Endothelial cell of umbilical vein (primary cell): Measurements from ENCODE around the gene ZNF688. TPM values are rescaled to one million over a fixed set of nuclear protein-coding genes. Genes with fewer than 3 reads are reported as not detected.

Experiments
- BruUV-seq: library from RNA; stranded (reverse); fragments of 400-500 nt; replicated peaks from 2 replicates; lab custom pipeline; 2021; lab: Mats Ljungman, UMichigan
- CTCF ChIA-PET: fragments of 300-600, 350-600 bp; sonication (Branson Sonifier 250); formaldehyde crosslinking; loops from one replicate; lab custom pipeline; 2021; ENCODE audit warnings: antibody characterized with exemption, inconsistent platforms; lab: Charles Lee
- POLR2A ChIA-PET: fragments of 300-600, 350-600 bp; sonication (Branson Sonifier 250); formaldehyde crosslinking; loops from one replicate; lab custom pipeline; 2021; ENCODE audit warnings: antibody characterized with exemption, inconsistent platforms; lab: Charles Lee
- DNase-seq: peaks from one replicate; pipeline ENCODE4 v3.0.0-alpha.2; 2011; ENCODE audit warnings: low read depth, low spot score
- FAIRE-seq: peaks from 2 replicates; lab custom pipeline; 2011; peaks lifted over from hg19 to GRCh38; lab: Jason Lieb, UNC
- H2AFZ ChIP-seq: 2 replicates; pipeline ENCODE4 v1.6.0; 2012; ENCODE audit warnings: low read depth, low read length, control low read depth, inconsistent platforms
- H3K27ac ChIP-seq: 2 replicates; pipeline ENCODE4 v1.5.1; 2011; ENCODE audit warnings: low read depth, mild to moderate bottlenecking, control low read depth, low read length, moderate library complexity; ENCODE audit not compliant: insufficient read depth
- H3K27me3 ChIP-seq, 2 experiments: 2 replicates each; pipeline versions ENCODE4 v1.6.0 to v1.6.1; 2011; ENCODE audit warnings: low read length in 2 of 2, mixed read lengths in 1 of 2; ENCODE audit not compliant: control insufficient read depth in 2 of 2, insufficient read depth in 2 of 2
- H3K36me3 ChIP-seq, 2 experiments: 2 replicates in 1 of 2; 3 replicates in 1 of 2; pipeline ENCODE4 v1.5.1; 2011; ENCODE audit warnings: low read length in 2 of 2, mild to moderate bottlenecking in 1 of 2, moderate library complexity in 1 of 2; ENCODE audit not compliant: control insufficient read depth in 2 of 2, insufficient read depth in 2 of 2; ENCODE audit errors: extremely low read depth in 1 of 2
- H3K4me1 ChIP-seq: 3 replicates; pipeline ENCODE4 v1.5.1; 2011; ENCODE audit warnings: mild to moderate bottlenecking, low read length; ENCODE audit not compliant: control insufficient read depth, insufficient read depth; ENCODE audit errors: extremely low read depth
- H3K4me2 ChIP-seq: 2 replicates; pipeline ENCODE4 v1.6.1; 2011; ENCODE audit warnings: low read length, control low read depth, mixed read lengths; ENCODE audit not compliant: insufficient read depth
- H3K4me3 ChIP-seq, 3 experiments: fragments of 200-600 bp in 1 of 3; sonication (generic), shearing (Covaris generic) in 1 of 3; replicated peaks in 1 of 3; 2 replicates each; pipeline ENCODE4 v1.5.1; 2011 to 2016; ENCODE audit warnings: control low read depth in 3 of 3, low read length in 3 of 3, mild to moderate bottlenecking in 2 of 3, inconsistent platforms in 1 of 3, low read depth in 1 of 3, moderate library complexity in 1 of 3; ENCODE audit not compliant: insufficient read depth in 1 of 3
- H3K79me2 ChIP-seq: 2 replicates; pipeline ENCODE4 v1.6.0; 2012; ENCODE audit warnings: low read length, inconsistent platforms; ENCODE audit not compliant: control insufficient read depth, insufficient read depth
- H3K9ac ChIP-seq: replicated peaks from 2 replicates; pipeline ENCODE3; 2011; ENCODE audit warnings: low read length, control low read depth; ENCODE audit not compliant: insufficient read depth; ENCODE audit errors: extremely low read depth
- H3K9me1 ChIP-seq: replicated peaks from 3 replicates; pipeline ENCODE4 v1.6.0; 2011; ENCODE audit warnings: mild to moderate bottlenecking, low read length; ENCODE audit not compliant: control insufficient read depth, insufficient read depth; ENCODE audit errors: extremely low read depth
- H3K9me3 ChIP-seq: replicated peaks from 2 replicates; pipeline ENCODE4 v1.5.1; 2012; ENCODE audit warnings: low read length, inconsistent platforms; ENCODE audit not compliant: control insufficient read depth, insufficient read depth
- H4K20me1 ChIP-seq: replicated peaks from 2 replicates; pipeline ENCODE3; 2011; ENCODE audit warnings: mild to moderate bottlenecking, low read length; ENCODE audit not compliant: control insufficient read depth, insufficient read depth; ENCODE audit errors: extremely low read depth
- CTCF ChIP-seq, 2 donors: IDR thresholded peaks; 1 replicate in 1 of 2; 2 replicates in 1 of 2; pipeline ENCODE4 v1.5.1; 2011; ENCODE audit warnings: low read length in 2 of 2, mild to moderate bottlenecking in 2 of 2, moderate library complexity in 2 of 2, control low read depth in 1 of 2, inconsistent platforms in 1 of 2, low read depth in 1 of 2; ENCODE audit not compliant: insufficient read depth in 1 of 2; ENCODE audit errors: extremely low read depth in 1 of 2
- FOS ChIP-seq: IDR thresholded peaks from 2 replicates; pipeline ENCODE4 v1.6.1; 2011; ENCODE audit warnings: mild to moderate bottlenecking, low read length, moderate library complexity, borderline replicate concordance; ENCODE audit not compliant: insufficient read depth
- POLR2A ChIP-seq: IDR thresholded peaks from 2 replicates; pipeline ENCODE4 v1.6.1; 2012; ENCODE audit warnings: low read depth, mild to moderate bottlenecking, control low read depth, low read length
- POLR2AphosphoS5 ChIP-seq: IDR thresholded peaks from 2 replicates; pipeline ENCODE4 v1.6.1; 2012; ENCODE audit warnings: low read depth, mild to moderate bottlenecking, control low read depth, low read length, moderate library complexity; ENCODE audit not compliant: insufficient read depth
- dilution Hi-C: fragments of 300-500 bp; cut with MboI; formaldehyde crosslinking; loops from one replicate; pipeline ENCODE4 v1.15.0; 2019; ENCODE audit warnings: low sequenced_read_pairs; ENCODE audit not compliant: extremely low pct_ligation_motif_present
- intact Hi-C: fragments of 100-400 bp; cut with micrococcal nuclease; formaldehyde crosslinking; loops from one replicate; pipeline ENCODE4 v1.10.0; 2022
- polyA plus RNA-seq, 4 experiments: library from polyadenylated mRNA; depleted of rRNA in 3 of 4; stranded (reverse) in 3 of 4; unstranded in 1 of 4; fragments of >200 nt; gene quantifications; 2 replicates each; pipeline versions ENCODE4 v1.2.1 to v1.2.3, GENCODE V29; 2011 to 2012; ENCODE audit warnings: missing spikeins in 1 of 4
- total RNA-seq: library from RNA; stranded (reverse); gene quantifications from 2 replicates; pipeline ENCODE4 v1.2.3, GENCODE V29; 2021

The ZNF688 gene
- total and polyA plus RNA-seq, 2 donors (not counting 3 experiments of a cell fraction or from before 2014, with no cell fraction given) = 5.4 to 10.9 TPM

DNA sequence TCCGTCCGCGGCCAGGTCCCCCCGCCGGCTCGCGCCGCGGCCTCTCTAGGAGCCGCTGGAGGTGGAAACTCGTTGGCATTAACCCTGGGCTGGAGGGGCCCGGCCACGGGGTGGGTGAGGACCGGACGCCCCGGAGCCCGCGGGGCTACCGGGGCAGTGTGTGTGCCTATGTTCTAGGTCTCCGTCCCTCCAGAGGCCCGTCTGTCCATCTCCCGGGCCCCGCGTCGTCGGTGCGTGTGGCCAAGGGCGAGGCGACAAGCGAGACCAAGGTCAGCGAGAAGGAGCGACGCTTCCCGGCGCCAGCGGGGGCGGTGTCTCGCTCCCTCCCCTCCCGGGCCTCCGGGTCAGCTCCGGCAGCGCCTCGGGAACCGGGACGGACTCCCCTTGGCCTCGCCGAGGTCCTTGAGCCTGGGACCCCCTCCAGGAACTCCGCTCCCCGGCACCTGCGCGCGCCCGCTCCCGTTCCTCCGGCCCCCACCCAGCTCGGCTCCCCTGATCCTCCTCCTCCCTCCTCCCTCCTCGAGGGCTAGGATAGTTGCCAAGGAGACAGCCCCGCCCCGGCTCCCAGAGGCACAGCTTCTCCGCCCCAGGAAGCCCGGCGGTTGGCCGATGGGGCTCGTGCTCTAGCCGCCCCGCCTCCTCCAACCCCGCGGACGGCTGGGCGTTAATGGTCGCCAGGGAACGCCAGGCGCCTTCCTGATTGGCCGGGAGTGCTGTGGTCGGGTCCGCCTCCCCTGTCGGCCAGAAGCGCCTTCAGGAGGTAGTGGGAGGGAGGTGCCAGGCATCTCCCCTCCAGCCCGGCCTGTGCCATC is 44.5 kb downstream of the ZNF688 start:
- H3K36me3 ChIP-seq = no peaks in the 10 kb centered on the region
- intact Hi-C loops (loop anchor here (1.0 to 5.0 kb wide), 9 partner anchors 31 to 170 kb away; partner anchors contain the start of genes DCTPP1, FBRS, SRCAP and ZNF688), dilution Hi-C loops (no loop called here)
- no peaks in the 10 kb centered on the region for H4K20me1 ChIP-seq
- H3K9me1 ChIP-seq = no peaks in the 10 kb centered on the region
- FAIRE-seq = peak; percentile 98
- CTCF ChIA-PET = interaction anchor here (0.8 to 1.4 kb wide), 9 partner anchors 9 to 80 kb away, joined by 3 to 14 read pairs (median 4); partner anchors contain the start of gene ZNF764
- POLR2A ChIA-PET = interaction anchor here (1.1 kb wide), 1 partner anchor 31 kb away, joined by 4 read pairs; the partner anchor contains the start of gene ZNF764
- H3K9ac ChIP-seq = peak overlapping the region; percentile 73
- no peaks in the 10 kb centered on the region for H3K9me3 ChIP-seq
- peak; percentile 98 for DNase-seq
- peak overlapping the region; percentile 58 to 67 (median 65) for H3K4me3 ChIP-seq
- no peaks in the 10 kb centered on the region for H3K27me3 ChIP-seq
- TF ChIP-seq CTCF (IDR thresholded peaks at IDR 0.05; ENCODE audit: extremely low read depth in 1 of 2, insufficient read depth in 1 of 2, low read depth in 1 of 2, low read length in 2 of 2) (peak; percentile 13 to 56), FOS (no peak), POLR2A (peak; percentile 58), POLR2AphosphoS5 (peak; percentile 44)
- H3K27ac ChIP-seq = peak overlapping the region; percentile 80
- no TSS peak for BruUV-seq
- peak overlapping the region; percentile 67 for H3K4me2 ChIP-seq
- H2AFZ ChIP-seq = peak overlapping the region; percentile 79
- peaks cover 4% of the 10 kb centered on the region for H3K4me1 ChIP-seq
- no peaks in the 10 kb centered on the region for H3K79me2 ChIP-seq
